Measurements from ENCODE around the gene UVRAG. TPM values are rescaled to one million over a fixed set of nuclear protein-coding genes. Genes with fewer than 3 reads are reported as not detected.
A peak's percentile ranks its signal among the peaks of the same experiment; 100 is the strongest.

UVRAG gene
- 10 to 100 TPM; 17.3 to 26.7 (median 22.4) TPM for total RNA-seq
- polyA plus RNA-seq = 10 to 100 TPM; 10.1 to 16.5 TPM
- long read RNA-seq, donor 1, full-length matches to known transcripts = 7 of 25 reads
- long read RNA-seq, donor 1, partial matches to known transcripts = 14 of 25 reads
- long read RNA-seq, donor 1, other reads (novel, unspliced or antisense) = 4 of 25 reads
- long read RNA-seq, donor 2, full-length matches to known transcripts = 3 of 3 reads
- long read RNA-seq, donor 2, partial matches to known transcripts = 0 of 3 reads
- long read RNA-seq, donor 2, other reads (novel, unspliced or antisense) = 0 of 3 reads
- long read RNA-seq, donor 3, full-length matches to known transcripts = 64 of 80 reads
- long read RNA-seq, donor 3, partial matches to known transcripts = 6 of 80 reads
- long read RNA-seq, donor 3, other reads (novel, unspliced or antisense) = 10 of 80 reads

GRCh38 chr11:75814677-75815344, at the start of gene UVRAG:
TSS of gene UVRAG (plus strand) at chr11:75815210. CDS start at chr11:75815408, 198 bp downstream.
- WGBS, 3 donors = 0 to 1% (median 1%) methylated on average over 23 to 39 of the region's 39 CpGs
- DNase-seq = peak; percentile 98 to 99 (median 99)

GRCh38 chr11:75766443-75767227, 48.4 kb upstream of the UVRAG start:
- Histone ChIP-seq H3K36me3 (no peaks in the 10 kb centered on the region), H3K9me3 (no peaks in the 10 kb centered on the region), H3K27me3 (no peaks in the 10 kb centered on the region), H3K27ac (no peak overlapping the region), H3K4me1 (ENCODE audit: insufficient read depth) (peaks cover 2% of the 10 kb centered on the region), H3K4me3 (no peak overlapping the region)
- intact Hi-C loops (cut with DNase I) = loop anchor here in 1 of 4 donors (5.0 kb wide), 1 partner anchor 219 kb away; no protein-coding TSS in a partner anchor
- WGBS, 3 donors = 50 to 53% (median 53%) methylated on average over 4 of the region's 4 CpGs
- TF ChIP-seq CTCF (IDR thresholded peaks at IDR 0.05) (no peak), EP300 (IDR thresholded peaks at IDR 0.05) (no peak), POLR2A (IDR thresholded peaks at IDR 0.05) (no peak)
- no peak for DNase-seq

More at GRCh38 chr11:75814677-75815344, at the start of gene UVRAG:
- no peaks in the 10 kb centered on the region for H3K27me3 ChIP-seq
- peaks cover 16% of the 10 kb centered on the region for H3K4me1 ChIP-seq (ENCODE audit: insufficient read depth)
- no peaks in the 10 kb centered on the region for H3K36me3 ChIP-seq
- H3K4me3 ChIP-seq = peak within 1 kb of the TSS; percentile 66
- peak in 2 of 3 donors; percentile 13 to 33 for TF ChIP-seq CTCF (IDR thresholded peaks at IDR 0.05)
- peak; percentile 25 for TF ChIP-seq EP300 (IDR thresholded peaks at IDR 0.05)
- TF ChIP-seq POLR2A (IDR thresholded peaks at IDR 0.05) = peak; percentile 71
- intact Hi-C loops (cut with DNase I) = loop anchor here in 1 of 4 donors (10.0 kb wide), 1 partner anchor 270 kb away; no protein-coding TSS in a partner anchor
- no peaks in the 10 kb centered on the region for H3K9me3 ChIP-seq
- peak within 1 kb of the TSS; percentile 67 to 77 for H3K27ac ChIP-seq

DNA sequence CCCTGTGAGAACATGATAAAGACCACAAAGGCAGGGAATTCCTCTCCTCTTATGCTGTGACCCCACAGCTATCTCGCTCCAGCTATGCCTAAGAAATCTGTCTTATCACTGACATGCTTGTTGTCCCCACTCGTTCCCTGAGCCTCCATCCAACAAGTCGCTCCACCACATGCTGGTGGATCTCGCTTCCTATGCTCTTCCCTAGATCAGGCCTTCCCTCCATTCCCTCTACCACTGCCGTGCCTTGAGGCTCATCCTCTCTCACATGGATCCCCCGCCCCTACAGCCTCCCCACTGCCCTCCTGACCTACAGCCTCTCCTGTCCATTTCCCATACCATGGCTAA, 47.8 kb upstream of the UVRAG start:
- Histone ChIP-seq H3K27me3 (no peaks in the 10 kb centered on the region), H3K27ac (no peak overlapping the region), H3K4me1 (ENCODE audit: insufficient read depth) (peaks cover 2% of the 10 kb centered on the region), H3K9me3 (no peaks in the 10 kb centered on the region), H3K36me3 (no peaks in the 10 kb centered on the region), H3K4me3 (no peak overlapping the region)
- no peak for DNase-seq
- WGBS, 3 donors = 85 to 87% (median 85%) methylated on average over 6 of the region's 6 CpGs
- TF ChIP-seq CTCF (IDR thresholded peaks at IDR 0.05) (no peak), EP300 (IDR thresholded peaks at IDR 0.05) (no peak), POLR2A (IDR thresholded peaks at IDR 0.05) (no peak)
- intact Hi-C loops (cut with DNase I) = loop anchor here in 1 of 4 donors (5.0 kb wide), 1 partner anchor 220 kb away; no protein-coding TSS in a partner anchor

DNA sequence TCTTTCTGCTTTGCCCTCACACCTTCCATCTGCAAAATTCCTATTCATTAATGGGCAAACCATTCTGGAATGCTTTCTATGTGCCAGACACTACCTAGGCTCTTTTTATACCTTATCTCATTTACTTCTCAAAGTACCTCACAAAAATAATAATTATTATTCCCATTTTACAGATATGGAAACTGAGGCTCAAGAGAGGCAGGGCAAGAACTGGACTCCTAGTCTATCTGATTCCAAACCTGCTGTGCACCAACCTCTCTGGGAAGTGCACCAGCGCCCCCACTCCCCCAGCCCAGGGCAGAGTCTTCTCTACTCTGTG, 47.3 kb upstream of the UVRAG start:
- Histone ChIP-seq H3K36me3 (no peaks in the 10 kb centered on the region), H3K4me3 (no peak overlapping the region), H3K9me3 (no peaks in the 10 kb centered on the region), H3K4me1 (ENCODE audit: insufficient read depth) (peaks cover 2% of the 10 kb centered on the region), H3K27me3 (no peaks in the 10 kb centered on the region), H3K27ac (no peak overlapping the region)
- DNase-seq = no peak
- WGBS, 3 donors = 21 to 33% (median 30%) methylated on average over 1 of the region's 1 CpG
- intact Hi-C loops (cut with DNase I) = loop anchor here in 1 of 4 donors (5.0 kb wide), 1 partner anchor 220 kb away; no protein-coding TSS in a partner anchor
- TF ChIP-seq CTCF (IDR thresholded peaks at IDR 0.05) = no peak
- no peak for TF ChIP-seq POLR2A (IDR thresholded peaks at IDR 0.05)
- no peak for TF ChIP-seq EP300 (IDR thresholded peaks at IDR 0.05)

All from ovary (tissue), 10 donors.